Measurements from ENCODE around the gene RASSF4.

- TF ChIP-seq ZBTB11 (CRISPR knock-in tag; IDR thresholded peaks at IDR 0.05) (no peak), MXI1 (IDR thresholded peaks at IDR 0.05; ENCODE audit: low read depth, low read length) (no peak), POLR2A (conservative IDR thresholded peaks at IDR 0.05) (no peak), SAFB2 (IDR thresholded peaks at IDR 0.05; ENCODE audit: borderline replicate concordance, low read depth, low read length, severe bottlenecking) (no peak), POLR2AphosphoS5 (IDR thresholded peaks at IDR 0.05; ENCODE audit: control insufficient read depth, insufficient read depth, low read depth, low read length) (no peak), MYBL2 (IDR thresholded peaks at IDR 0.05; ENCODE audit: low read depth) (no peak), MYBL2 (CRISPR knock-in tag; IDR thresholded peaks at IDR 0.05; ENCODE audit: borderline replicate concordance) (no peak), THAP12 (CRISPR knock-in tag; IDR thresholded peaks at IDR 0.05) (no peak), CTCF (IDR thresholded peaks at IDR 0.05 in 2 of 3, conservative IDR thresholded peaks at IDR 0.05 in 1 of 3; ENCODE audit: insufficient read depth in 2 of 3, low read depth in 1 of 3, low read length in 3 of 3) (no peak), CHD2 (IDR thresholded peaks at IDR 0.05; ENCODE audit: low read depth, low read length) (no peak), NR3C1 (CRISPR knock-in tag; IDR thresholded peaks at IDR 0.05) (no peak), BHLHE40 (IDR thresholded peaks at IDR 0.05; ENCODE audit: low read length) (no peak), ZBTB7A (IDR thresholded peaks at IDR 0.05; ENCODE audit: borderline replicate concordance, control insufficient read depth, low read depth, low read length) (no peak)
Measured at GRCh38 chr10:45023426-45023825, 63.8 kb downstream of the RASSF4 start.
